ENCODE results near the gene PEX14.
"Not testable (repeated sequence)": the region's sequence is repeated elsewhere in the genome, so short reads cannot be mapped to it uniquely, and the experiment has no call there.

PEX14 gene

GRCh38 chr1:10450836-10451235 lies 23.9 kb upstream of the PEX14 start:
- no peak for DNase-seq (ENCODE audit: low read depth)

GRCh38 chr1:10451287-10451686 lies 23.5 kb upstream of the PEX14 start:
- DNase-seq (ENCODE audit: low read depth): no peak

- DNase-seq (ENCODE audit: low read depth): no peak
Measured at GRCh38 chr1:10456048-10456447, 18.7 kb upstream of the PEX14 start.

GRCh38 chr1:10456661-10457060 lies 18.1 kb upstream of the PEX14 start:
- DNase-seq (ENCODE audit: low read depth): no peak

- not testable (repeated sequence) for DNase-seq (ENCODE audit: low read depth)
Measured at GRCh38 chr1:10457462-10457861, 17.3 kb upstream of the PEX14 start.

- DNase-seq (ENCODE audit: low read depth): no peak
Measured at GRCh38 chr1:10457875-10458274, 16.9 kb upstream of the PEX14 start.

- no peak for DNase-seq (ENCODE audit: low read depth)
Measured at GRCh38 chr1:10459184-10459583, 15.6 kb upstream of the PEX14 start.

- no peak for DNase-seq (ENCODE audit: low read depth)
Measured at GRCh38 chr1:10467078-10467477, 7.7 kb upstream of the PEX14 start.

GRCh38 chr1:10470043-10470442 lies 4.7 kb upstream of the PEX14 start:
- no peak for DNase-seq (ENCODE audit: low read depth)

- no peak for DNase-seq (ENCODE audit: low read depth)
Measured at GRCh38 chr1:10471411-10472219, 3.1 kb upstream of the PEX14 start.

- peak; percentile 85 for DNase-seq (ENCODE audit: low read depth)
Measured at GRCh38 chr1:10472220-10473144, 2.3 kb upstream of the PEX14 start, which contains the start of gene DFFA. DFFA (minus strand) TSS chr1:10472529; CDS start chr1:10472458, 71 bp downstream.

GRCh38 chr1:10473145-10473765 lies 1.5 kb upstream of the PEX14 start:
- DNase-seq (ENCODE audit: low read depth): no peak

GRCh38 chr1:10474309-10474612 lies 489 bp upstream of the PEX14 start:
- not testable (repeated sequence) for DNase-seq (ENCODE audit: low read depth)

GRCh38 chr1:10475510-10475909 lies 760 bp downstream of the PEX14 start:
- DNase-seq (ENCODE audit: low read depth): no peak

- DNase-seq (ENCODE audit: low read depth): no peak
Measured at GRCh38 chr1:10479296-10479695, 4.5 kb downstream of the PEX14 start.

- no peak for DNase-seq (ENCODE audit: low read depth)
Measured at GRCh38 chr1:10480614-10481013, 5.9 kb downstream of the PEX14 start.

- no peak for DNase-seq (ENCODE audit: low read depth)
Measured at GRCh38 chr1:10484521-10484920, 9.8 kb downstream of the PEX14 start.

- no peak for DNase-seq (ENCODE audit: low read depth)
Measured at GRCh38 chr1:10489291-10490055, 14.7 kb downstream of the PEX14 start.

- no peak for DNase-seq (ENCODE audit: low read depth)
Measured at GRCh38 chr1:10490286-10490970, 15.7 kb downstream of the PEX14 start.

GRCh38 chr1:10494418-10494753 lies 19.6 kb downstream of the PEX14 start:
- DNase-seq (ENCODE audit: low read depth): no peak

- peak; percentile 79 for DNase-seq (ENCODE audit: low read depth)
Measured at GRCh38 chr1:10494754-10495474, 20.2 kb downstream of the PEX14 start.
